ENCODE data around the gene USP31.

Gene USP31

GRCh38 chr16:23149267-23149992 lies at the start of gene USP31:
Gene USP31, minus strand, starts transcription at chr16:23149452. Its CDS starts 182 bp downstream, at chr16:23149270.
- peaks cover 4% of the 10 kb centered on the region for H3K4me1 ChIP-seq (ENCODE audit: control insufficient read depth, insufficient read depth, low read length)
- no peaks in the 10 kb centered on the region for H3K36me3 ChIP-seq (ENCODE audit: control insufficient read depth, insufficient read depth, low read length)
- no peaks in the 10 kb centered on the region for H3K27me3 ChIP-seq (ENCODE audit: control insufficient read depth, insufficient read depth, low read length)
- no peak within 1 kb of the TSS for H3K9ac ChIP-seq (ENCODE audit: low read length)
- H3K27ac ChIP-seq (ENCODE audit: low read depth, low read length), result peak within 1 kb of the TSS; percentile 69
- peak within 1 kb of the TSS; percentile 73 for H3K4me3 ChIP-seq (ENCODE audit: low read length)

- H3K9ac ChIP-seq (ENCODE audit: low read length), result no peak overlapping the region
- no peak overlapping the region for H3K4me3 ChIP-seq (ENCODE audit: low read length)
- no peaks in the 10 kb centered on the region for H3K36me3 ChIP-seq (ENCODE audit: control insufficient read depth, insufficient read depth, low read length)
- H3K27ac ChIP-seq (ENCODE audit: low read depth, low read length), result no peak overlapping the region
- H3K27me3 ChIP-seq (ENCODE audit: control insufficient read depth, insufficient read depth, low read length), result no peaks in the 10 kb centered on the region
- peaks cover 8% of the 10 kb centered on the region for H3K4me1 ChIP-seq (ENCODE audit: control insufficient read depth, insufficient read depth, low read length)
These were observed 47.3 kb upstream of the USP31 start for GRCh38 chr16:23196539-23196938.

- H3K9ac ChIP-seq (ENCODE audit: low read length), result no peak overlapping the region
- H3K36me3 ChIP-seq (ENCODE audit: control insufficient read depth, insufficient read depth, low read length), result no peaks in the 10 kb centered on the region
- H3K27ac ChIP-seq (ENCODE audit: low read depth, low read length), result peak overlapping the region; percentile 3
- no peaks in the 10 kb centered on the region for H3K27me3 ChIP-seq (ENCODE audit: control insufficient read depth, insufficient read depth, low read length)
- no peak overlapping the region for H3K4me3 ChIP-seq (ENCODE audit: low read length)
- H3K4me1 ChIP-seq (ENCODE audit: control insufficient read depth, insufficient read depth, low read length), result peaks cover 8% of the 10 kb centered on the region
These were observed 46.2 kb upstream of the USP31 start for GRCh38 chr16:23195366-23195978.

- H3K4me3 ChIP-seq (ENCODE audit: low read length), result no peak overlapping the region
- peaks cover 8% of the 10 kb centered on the region for H3K4me1 ChIP-seq (ENCODE audit: control insufficient read depth, insufficient read depth, low read length)
- no peaks in the 10 kb centered on the region for H3K36me3 ChIP-seq (ENCODE audit: control insufficient read depth, insufficient read depth, low read length)
- no peaks in the 10 kb centered on the region for H3K27me3 ChIP-seq (ENCODE audit: control insufficient read depth, insufficient read depth, low read length)
- no peak overlapping the region for H3K9ac ChIP-seq (ENCODE audit: low read length)
- H3K27ac ChIP-seq (ENCODE audit: low read depth, low read length), result peak overlapping the region; percentile 3
These were observed 45.4 kb upstream of the USP31 start for GRCh38 chr16:23194497-23195221.

- no peak overlapping the region for H3K9ac ChIP-seq (ENCODE audit: low read length)
These were observed 39.7 kb upstream of the USP31 start for GRCh38 chr16:23188911-23189310.

GRCh38 chr16:23187341-23187740 lies 38.1 kb upstream of the USP31 start:
- H3K4me1 ChIP-seq (ENCODE audit: control insufficient read depth, insufficient read depth, low read length), result peaks cover 5% of the 10 kb centered on the region
- H3K36me3 ChIP-seq (ENCODE audit: control insufficient read depth, insufficient read depth, low read length), result no peaks in the 10 kb centered on the region
- H3K9ac ChIP-seq (ENCODE audit: low read length), result no peak overlapping the region
- no peak overlapping the region for H3K4me3 ChIP-seq (ENCODE audit: low read length)
- peaks cover 12% of the 10 kb centered on the region for H3K27me3 ChIP-seq (ENCODE audit: control insufficient read depth, insufficient read depth, low read length)
- no peak overlapping the region for H3K27ac ChIP-seq (ENCODE audit: low read depth, low read length)

More at GRCh38 chr16:23188911-23189310, 39.7 kb upstream of the USP31 start:
- H3K27me3 ChIP-seq (ENCODE audit: control insufficient read depth, insufficient read depth, low read length), result peaks cover 5% of the 10 kb centered on the region
- no peaks in the 10 kb centered on the region for H3K36me3 ChIP-seq (ENCODE audit: control insufficient read depth, insufficient read depth, low read length)
- no peak overlapping the region for H3K27ac ChIP-seq (ENCODE audit: low read depth, low read length)
- no peaks in the 10 kb centered on the region for H3K4me1 ChIP-seq (ENCODE audit: control insufficient read depth, insufficient read depth, low read length)
- H3K4me3 ChIP-seq (ENCODE audit: low read length), result no peak overlapping the region

- H3K4me1 ChIP-seq (ENCODE audit: control insufficient read depth, insufficient read depth, low read length), result peaks cover 6% of the 10 kb centered on the region
- H3K27me3 ChIP-seq (ENCODE audit: control insufficient read depth, insufficient read depth, low read length), result peaks cover 18% of the 10 kb centered on the region
- no peak overlapping the region for H3K9ac ChIP-seq (ENCODE audit: low read length)
These were observed 36.9 kb upstream of the USP31 start for GRCh38 chr16:23186171-23186570.

GRCh38 chr16:23185656-23186055 lies 36.4 kb upstream of the USP31 start:
- H3K27me3 ChIP-seq (ENCODE audit: control insufficient read depth, insufficient read depth, low read length), result peaks cover 18% of the 10 kb centered on the region

More at GRCh38 chr16:23186171-23186570, 36.9 kb upstream of the USP31 start:
- Histone ChIP-seq H3K36me3 (ENCODE audit: control insufficient read depth, insufficient read depth, low read length) (no peaks in the 10 kb centered on the region), H3K27ac (ENCODE audit: low read depth, low read length) (no peak overlapping the region), H3K4me3 (ENCODE audit: low read length) (no peak overlapping the region)

GRCh38 chr16:23183543-23183862 lies 34.3 kb upstream of the USP31 start:
- Histone ChIP-seq H3K27ac (ENCODE audit: low read depth, low read length) (no peak overlapping the region), H3K4me3 (ENCODE audit: low read length) (no peak overlapping the region), H3K9ac (ENCODE audit: low read length) (no peak overlapping the region)

More at GRCh38 chr16:23185656-23186055, 36.4 kb upstream of the USP31 start:
- H3K4me1 ChIP-seq (ENCODE audit: control insufficient read depth, insufficient read depth, low read length), result peaks cover 6% of the 10 kb centered on the region
- no peak overlapping the region for H3K4me3 ChIP-seq (ENCODE audit: low read length)
- H3K36me3 ChIP-seq (ENCODE audit: control insufficient read depth, insufficient read depth, low read length), result no peaks in the 10 kb centered on the region
- no peak overlapping the region for H3K27ac ChIP-seq (ENCODE audit: low read depth, low read length)
- H3K9ac ChIP-seq (ENCODE audit: low read length), result no peak overlapping the region

GRCh38 chr16:23182679-23183542 lies 33.7 kb upstream of the USP31 start, which contains the start of gene SCNN1G:
Gene SCNN1G, plus strand, starts transcription at chr16:23182745. Its CDS starts 3,527 bp downstream, at chr16:23186272.
- peak within 1 kb of the TSS; percentile 62 for H3K4me3 ChIP-seq (ENCODE audit: low read length)
- no peak within 1 kb of the TSS for H3K9ac ChIP-seq (ENCODE audit: low read length)

More at GRCh38 chr16:23183543-23183862, 34.3 kb upstream of the USP31 start:
- Histone ChIP-seq H3K36me3 (ENCODE audit: control insufficient read depth, insufficient read depth, low read length) (no peaks in the 10 kb centered on the region), H3K27me3 (ENCODE audit: control insufficient read depth, insufficient read depth, low read length) (peaks cover 18% of the 10 kb centered on the region), H3K4me1 (ENCODE audit: control insufficient read depth, insufficient read depth, low read length) (peaks cover 6% of the 10 kb centered on the region)

GRCh38 chr16:23182206-23182678 lies 33.0 kb upstream of the USP31 start:
- H3K36me3 ChIP-seq (ENCODE audit: control insufficient read depth, insufficient read depth, low read length), result no peaks in the 10 kb centered on the region
- H3K9ac ChIP-seq (ENCODE audit: low read length), result no peak overlapping the region
- H3K27me3 ChIP-seq (ENCODE audit: control insufficient read depth, insufficient read depth, low read length), result peaks cover 18% of the 10 kb centered on the region
- no peak overlapping the region for H3K27ac ChIP-seq (ENCODE audit: low read depth, low read length)
- H3K4me3 ChIP-seq (ENCODE audit: low read length), result peak overlapping the region; percentile 51
- H3K4me1 ChIP-seq (ENCODE audit: control insufficient read depth, insufficient read depth, low read length), result peaks cover 6% of the 10 kb centered on the region

More at GRCh38 chr16:23182679-23183542, 33.7 kb upstream of the USP31 start, which contains the start of gene SCNN1G:
- Histone ChIP-seq H3K4me1 (ENCODE audit: control insufficient read depth, insufficient read depth, low read length) (peaks cover 6% of the 10 kb centered on the region), H3K36me3 (ENCODE audit: control insufficient read depth, insufficient read depth, low read length) (no peaks in the 10 kb centered on the region), H3K27me3 (ENCODE audit: control insufficient read depth, insufficient read depth, low read length) (peaks cover 18% of the 10 kb centered on the region), H3K27ac (ENCODE audit: low read depth, low read length) (no peak within 1 kb of the TSS)

Data from rectal smooth muscle tissue (tissue), 1 donor.